Breast epithelium (tissue), 4 donors: ENCODE results near the gene LUC7L3. TPM values are rescaled to one million over a fixed set of nuclear protein-coding genes. Genes with fewer than 3 reads are reported as not detected.

ENCODE experiments used
- DNase-seq, 2 donors: peaks; one replicate each; pipeline ENCODE4 v3.0.0-alpha.2; 2019; ENCODE audit warnings: low spot score in 2 of 2
- H3K27ac ChIP-seq, 2 donors: fragments of 200-600 bp; sonication (generic) in 1 of 2; one replicate each; pipeline ENCODE4 v1.5.1; 2016 to 2019; ENCODE audit warnings: mild to moderate bottlenecking in 1 of 2
- H3K27me3 ChIP-seq, 2 donors: fragments of 200-600 bp; sonication (generic) in 1 of 2; one replicate each; pipeline versions ENCODE4 v1.5.1 to v1.6.0; 2017 to 2019; ENCODE audit warnings: control low read depth in 1 of 2, mild to moderate bottlenecking in 1 of 2
- H3K36me3 ChIP-seq: fragments of 200-600 bp; one replicate; pipeline ENCODE4 v1.5.1; 2019
- H3K4me1 ChIP-seq, 2 donors: fragments of 200-600 bp; sonication (generic); one replicate each; pipeline ENCODE4 v1.5.1; 2016 to 2019; ENCODE audit warnings: control low read depth in 1 of 2
- H3K4me3 ChIP-seq, 3 donors: fragments of 200-600 bp; sonication (generic); 1 replicate in 2 of 3; 2 replicates in 1 of 3; pipeline ENCODE4 v1.5.1; 2016 to 2019; ENCODE audit warnings: mild to moderate bottlenecking in 3 of 3, moderate library complexity in 2 of 3
- H3K9me3 ChIP-seq, 2 donors: fragments of 200-600 bp; sonication (generic) in 1 of 2; one replicate each; pipeline ENCODE4 v1.5.1; 2016 to 2019; ENCODE audit warnings: control low read depth in 1 of 2
- CTCF ChIP-seq, 3 donors: fragments of 450-650 bp; IDR thresholded peaks; one replicate each; pipeline ENCODE4 v1.5.1; 2016 to 2017; ENCODE audit warnings: antibody characterized with exemption in 3 of 3, mild to moderate bottlenecking in 3 of 3, moderate library complexity in 3 of 3
- POLR2A ChIP-seq: fragments of 450-650 bp; IDR thresholded peaks from one replicate; pipeline ENCODE4 v1.6.1; 2016; ENCODE audit warnings: antibody characterized with exemption, mild to moderate bottlenecking, moderate library complexity
- POLR2AphosphoS5 ChIP-seq, 3 donors: sonication (generic); formaldehyde crosslinking; IDR thresholded peaks; one replicate each; pipeline ENCODE4 v1.6.1; 2017; ENCODE audit warnings: antibody characterized with exemption in 3 of 3
- intact Hi-C: fragments of 100-400 bp; cut with DNase I; formaldehyde crosslinking; loops from one replicate; pipeline ENCODE4 v1.15.1; 2023; ENCODE audit warnings: low total_unique reads
- total RNA-seq, 3 donors: library from RNA; depleted of rRNA; stranded (reverse); fragments of >200 nt; gene quantifications; one replicate each; pipeline ENCODE4 v1.1.0, GENCODE V29; 2016

The LUC7L3 gene
- total RNA-seq, 3 donors from 2014 or later: 70.7 to 161 (median 104) TPM

- H3K4me1 ChIP-seq: no peaks in the 10 kb centered on the region
- no peaks in the 10 kb centered on the region for H3K36me3 ChIP-seq
Observed at GRCh38 chr17:50739098-50739497, 19.7 kb downstream of the LUC7L3 start.

GRCh38 chr17:50745631-50746030 lies 26.2 kb downstream of the LUC7L3 start:
- H3K27ac ChIP-seq: no peak overlapping the region
- H3K27me3 ChIP-seq: no peaks in the 10 kb centered on the region
- no peaks in the 10 kb centered on the region for H3K9me3 ChIP-seq
- H3K36me3 ChIP-seq: peaks cover 5% of the 10 kb centered on the region
- no peak for DNase-seq
- no peak overlapping the region for H3K4me3 ChIP-seq
- TF ChIP-seq POLR2AphosphoS5 (IDR thresholded peaks at IDR 0.05) (no peak), CTCF (IDR thresholded peaks at IDR 0.05) (no peak), POLR2A (no peak)
- intact Hi-C loops: no loop called here
- H3K4me1 ChIP-seq: no peaks in the 10 kb centered on the region

More at GRCh38 chr17:50739098-50739497, 19.7 kb downstream of the LUC7L3 start:
- H3K9me3 ChIP-seq: no peaks in the 10 kb centered on the region
- intact Hi-C loops: no loop called here
- no peak for DNase-seq
- TF ChIP-seq POLR2AphosphoS5 (IDR thresholded peaks at IDR 0.05): no peak
- no peak for TF ChIP-seq POLR2A
- no peak for TF ChIP-seq CTCF (IDR thresholded peaks at IDR 0.05)
- H3K27ac ChIP-seq: no peak overlapping the region
- H3K4me3 ChIP-seq: no peak overlapping the region
- H3K27me3 ChIP-seq: no peaks in the 10 kb centered on the region

GRCh38 chr17:50749245-50749644 lies 29.8 kb downstream of the LUC7L3 start:
- no peak for DNase-seq
- H3K4me1 ChIP-seq: no peaks in the 10 kb centered on the region
- no peak for TF ChIP-seq CTCF (IDR thresholded peaks at IDR 0.05)
- TF ChIP-seq POLR2AphosphoS5 (IDR thresholded peaks at IDR 0.05): no peak
- TF ChIP-seq POLR2A: no peak
- intact Hi-C loops: no loop called here
- no peak overlapping the region for H3K4me3 ChIP-seq
- H3K36me3 ChIP-seq: peaks cover 18% of the 10 kb centered on the region
- H3K27ac ChIP-seq: no peak overlapping the region
- H3K9me3 ChIP-seq: no peaks in the 10 kb centered on the region
- H3K27me3 ChIP-seq: no peaks in the 10 kb centered on the region

- H3K27me3 ChIP-seq: no peaks in the 10 kb centered on the region
- no peaks in the 10 kb centered on the region for H3K4me1 ChIP-seq
- no peaks in the 10 kb centered on the region for H3K9me3 ChIP-seq
- no peak for DNase-seq
- H3K4me3 ChIP-seq: no peak overlapping the region
- H3K36me3 ChIP-seq: peaks cover 18% of the 10 kb centered on the region
- H3K27ac ChIP-seq: no peak overlapping the region
- intact Hi-C loops: no loop called here
- no peak for TF ChIP-seq POLR2A
- TF ChIP-seq CTCF (IDR thresholded peaks at IDR 0.05): no peak
- no peak for TF ChIP-seq POLR2AphosphoS5 (IDR thresholded peaks at IDR 0.05)
Observed at GRCh38 chr17:50754521-50754920, 35.1 kb downstream of the LUC7L3 start.

GRCh38 chr17:50758524-50758923 lies 39.1 kb downstream of the LUC7L3 start:
- Histone ChIP-seq H3K4me3 (no peak overlapping the region), H3K4me1 (no peaks in the 10 kb centered on the region), H3K9me3 (no peaks in the 10 kb centered on the region), H3K27ac (no peak overlapping the region), H3K27me3 (no peaks in the 10 kb centered on the region), H3K36me3 (no peaks in the 10 kb centered on the region)
- TF ChIP-seq CTCF (IDR thresholded peaks at IDR 0.05) (no peak), POLR2A (no peak), POLR2AphosphoS5 (IDR thresholded peaks at IDR 0.05) (no peak)
- DNase-seq: no peak
- intact Hi-C loops: no loop called here
